ENCODE measurements around the gene ODAD2. TPM values are rescaled to one million over a fixed set of nuclear protein-coding genes. Genes with fewer than 3 reads are reported as not detected.

ODAD2 gene
- total RNA-seq, 1 donor from 2014 or later = not detected

DNA sequence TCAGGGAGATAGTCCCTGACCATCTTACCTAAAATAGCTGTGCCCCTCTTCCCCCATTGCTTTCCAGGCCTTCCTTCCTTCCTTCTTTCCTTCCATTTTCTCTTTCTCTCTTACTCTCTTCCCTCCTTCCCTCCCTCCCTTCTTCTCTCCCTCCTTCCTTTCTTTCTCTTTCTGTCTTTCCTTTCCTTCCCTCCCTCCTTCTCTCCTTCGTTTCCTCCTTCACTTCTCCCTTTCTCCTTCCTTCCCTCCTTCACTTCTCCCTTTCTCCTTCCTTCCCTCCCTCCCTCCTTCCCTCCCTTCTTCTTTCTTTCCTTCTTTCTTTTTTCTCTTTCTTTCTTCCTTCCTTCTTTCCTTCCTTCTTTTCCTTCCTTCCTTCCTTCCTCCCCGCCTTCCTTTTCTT is 228.7 kb downstream of the ODAD2 start:
- no peak for DNase-seq (ENCODE audit: low read depth)

Measured in myocyte (in vitro differentiated cells).